A549 (cell line): ENCODE results near the gene SUGCT. TPM values are rescaled to one million over a fixed set of nuclear protein-coding genes. Genes with fewer than 3 reads are reported as not detected.
"Not testable (repeated sequence)": the region's sequence is repeated elsewhere in the genome, so short reads cannot be mapped to it uniquely, and the experiment has no call there.

Experiments
- ATAC-seq, 2 experiments: fragments of 200-7000 bp in 1 of 2; fragments of >200 bp in 1 of 2; cut with Nextera tagmentation in 1 of 2; cut with Tn5 transposase in 1 of 2; 3 replicates each; pipeline versions ENCODE4 v1.8.0 to v1.9.1; 2018 to 2020; ENCODE audit warnings: mild to moderate bottlenecking in 1 of 2, moderate library complexity in 1 of 2
- CTCF ChIA-PET: fragments of 300-600 bp; sonication (Branson Sonifier 250); formaldehyde crosslinking; extraction: SDS; loops from one replicate; lab custom pipeline; 2021; ENCODE audit warnings: antibody characterized with exemption, inconsistent platforms; lab: Yijun Ruan, JAX
- POLR2A ChIA-PET: fragments of 350-600 bp; formaldehyde crosslinking; extraction: SDS; loops from one replicate; lab custom pipeline; 2021; ENCODE audit warnings: antibody characterized with exemption, inconsistent platforms; lab: Yijun Ruan, JAX
- DNase-seq, 2 experiments: peaks; one replicate each; pipeline versions ENCODE4 v3.0.0 to v3.0.0-alpha.2; 2011 to 2016; ENCODE audit warnings: low read depth in 1 of 2, low spot score in 1 of 2
- FAIRE-seq: peaks from 2 replicates; lab custom pipeline; 2011; peaks lifted over from hg19 to GRCh38; lab: Jason Lieb, UNC
- H3K27ac ChIP-seq, 2 experiments: fragments of >200 bp; sonication (Bioruptor Twin); formaldehyde crosslinking; 3 replicates each; pipeline ENCODE4 v1.5.1; 2016 to 2017
- H3K4me1 ChIP-seq: fragments of >200 bp; sonication (Bioruptor Twin); formaldehyde crosslinking; 3 replicates; pipeline ENCODE4 v1.6.1; 2016
- H3K4me2 ChIP-seq: fragments of >200 bp; sonication (Bioruptor Twin); formaldehyde crosslinking; 3 replicates; pipeline ENCODE4 v1.6.1; 2016
- H3K4me3 ChIP-seq: fragments of >200 bp; sonication (Bioruptor Twin); formaldehyde crosslinking; 3 replicates; pipeline ENCODE4 v1.5.1; 2016
- H3K9me3 ChIP-seq: fragments of >200 bp; sonication (Bioruptor Twin); formaldehyde crosslinking; 3 replicates; pipeline ENCODE4 v1.6.1; 2016
- ATOH8 ChIP-seq: fragments of 250-450 bp; sonication (Bioruptor Pico); IDR thresholded peaks from 2 replicates; pipeline ENCODE4 v1.5.0; 2020; ENCODE audit warnings: low read depth, mild to moderate bottlenecking, moderate library complexity
- CEBPB ChIP-seq, 2 experiments: fragments of >200 bp in 1 of 2; sonication (Bioruptor Twin) in 1 of 2; formaldehyde crosslinking in 1 of 2; IDR thresholded peaks; 2 replicates each; pipeline ENCODE4 v1.6.1; 2012 to 2016
- CHD4 ChIP-seq: fragments of 200-600 bp; sonication (generic); IDR thresholded peaks from 2 replicates; pipeline ENCODE4 v1.6.1; 2016; ENCODE audit warnings: antibody characterized with exemption, mild to moderate bottlenecking, borderline replicate concordance
- EHMT2 ChIP-seq: fragments of 200-600 bp; sonication (generic); IDR thresholded peaks from 2 replicates; pipeline ENCODE4 v1.6.1; 2016; ENCODE audit warnings: antibody characterized with exemption, low read depth, mild to moderate bottlenecking, moderate library complexity
- EP300 ChIP-seq, 2 experiments: fragments of >200 bp; sonication (Bioruptor Twin); formaldehyde crosslinking; IDR thresholded peaks; 2 replicates in 1 of 2; 3 replicates in 1 of 2; pipeline ENCODE4 v1.6.1; 2016 to 2017
- FOSB ChIP-seq: fragments of 250-450 bp; sonication (Bioruptor Pico); IDR thresholded peaks from 2 replicates; pipeline ENCODE4 v1.5.0; 2020; ENCODE audit warnings: mild to moderate bottlenecking, moderate library complexity
- FOSL2 ChIP-seq, 2 experiments: fragments of 450-650 bp in 1 of 2; fragments of >200 bp in 1 of 2; sonication (Bioruptor Twin) in 1 of 2; formaldehyde crosslinking; IDR thresholded peaks; 2 replicates each; pipeline versions ENCODE4 v1.5.0 to v1.6.1; 2016 to 2020; ENCODE audit warnings: mild to moderate bottlenecking in 1 of 2, moderate library complexity in 1 of 2
- HDAC2 ChIP-seq: fragments of 200-600 bp; sonication (generic); IDR thresholded peaks from 2 replicates; pipeline ENCODE4 v1.6.1; 2016
- HOXB5 ChIP-seq: fragments of 250-450 bp; sonication (Bioruptor Pico); IDR thresholded peaks from 2 replicates; pipeline ENCODE4 v1.5.0; 2020; ENCODE audit warnings: mild to moderate bottlenecking, moderate library complexity
- MAFK ChIP-seq: fragments of 450-650 bp; IDR thresholded peaks from 2 replicates; pipeline ENCODE4 v1.6.1; 2014; ENCODE audit not compliant: partially characterized antibody
- MAZ ChIP-seq: fragments of 150-350 bp; IDR thresholded peaks from 2 replicates; pipeline ENCODE4 v1.6.1; 2014; ENCODE audit warnings: antibody characterized with exemption, low read depth, low read length, borderline replicate concordance
- MYC ChIP-seq: IDR thresholded peaks from 2 replicates; pipeline ENCODE4 v1.6.1; 2012; ENCODE audit warnings: mild to moderate bottlenecking, inconsistent platforms, low read length, improper control_type of control experiment, borderline replicate concordance
- NR3C1 ChIP-seq: fragments of >200 bp; sonication (Bioruptor Twin); formaldehyde crosslinking; IDR thresholded peaks from 3 replicates; pipeline ENCODE4 v1.6.1; 2017
- PHF8 ChIP-seq: fragments of 200-600 bp; sonication (generic); IDR thresholded peaks from 2 replicates; pipeline ENCODE4 v1.6.1; 2016; ENCODE audit warnings: low read depth, mild to moderate bottlenecking, antibody characterized with exemption, moderate library complexity, borderline replicate concordance
- POLR2A ChIP-seq: IDR thresholded peaks from 2 replicates; pipeline ENCODE4 v1.6.1; 2012; ENCODE audit warnings: mild to moderate bottlenecking, low read length
- RAD21 ChIP-seq, 2 experiments: fragments of >200 bp in 1 of 2; sonication (Bioruptor Twin) in 1 of 2; formaldehyde crosslinking in 1 of 2; IDR thresholded peaks in 1 of 2; conservative IDR thresholded peaks in 1 of 2; 2 replicates in 1 of 2; 3 replicates in 1 of 2; pipeline ENCODE4 v1.6.1; 2012 to 2018; ENCODE audit warnings: inconsistent platforms in 1 of 2
- RNF2 ChIP-seq: fragments of 200-600 bp; sonication (generic); IDR thresholded peaks from 2 replicates; pipeline ENCODE4 v1.6.1; 2016; ENCODE audit warnings: low read depth, mild to moderate bottlenecking, antibody characterized with exemption, moderate library complexity, borderline replicate concordance
- SREBF2 ChIP-seq: fragments of 450-650 bp; IDR thresholded peaks from 2 replicates; pipeline ENCODE4 v1.6.1; 2014; ENCODE audit warnings: mild to moderate bottlenecking, moderate library complexity
- TFCP2L1 ChIP-seq: fragments of 250-450 bp; sonication (Bioruptor Pico); IDR thresholded peaks from 2 replicates; pipeline ENCODE4 v1.5.0; 2021; ENCODE audit warnings: mild to moderate bottlenecking
- ZC3H11A ChIP-seq: fragments of 450-650 bp; IDR thresholded peaks from 2 replicates; pipeline ENCODE4 v1.6.1; 2014; ENCODE audit warnings: antibody characterized with exemption, mild to moderate bottlenecking
- ZNF302 ChIP-seq: fragments of 250-450 bp; sonication (Bioruptor Pico); IDR thresholded peaks from 2 replicates; pipeline ENCODE4 v1.9.0; 2021; ENCODE audit warnings: inconsistent platforms, mild to moderate bottlenecking, moderate library complexity
- WGBS: methylation state at CpG from one replicate; pipeline ENCODE4 v1.1.6; 2017; ENCODE audit errors: missing lambda C conversion rate; 5-methylcytosine and 5-hydroxymethylcytosine counted together
- polyA plus RNA-seq, 4 experiments: library from polyadenylated mRNA; depleted of rRNA in 3 of 4; stranded (reverse); fragments of >200 nt; fragmentation: RNase III in 1 of 4; extraction: RNeasy Plus Mini Kit Qiagen cat#74134 plus additional on column Dnase treatment in 1 of 4; gene quantifications; 2 replicates in 3 of 4; 3 replicates in 1 of 4; pipeline ENCODE4 v1.2.3, GENCODE V29; 2011 to 2017
- TF ChIP-seq, protein P1 (sequence below): fragments of >200 bp; sonication (Bioruptor Twin); formaldehyde crosslinking; IDR thresholded peaks from 3 replicates; pipeline ENCODE4 v1.5.1; 2016
- TF ChIP-seq, protein P2 (sequence below): fragments of 250-450 bp; sonication (Bioruptor Pico); IDR thresholded peaks from 2 replicates; pipeline ENCODE4 v1.5.0; 2021; ENCODE audit warnings: mild to moderate bottlenecking, moderate library complexity, borderline replicate concordance

SUGCT gene
- polyA plus RNA-seq, 2 of the 4 experiments (the other 2 are of a cell fraction) = 1.4 to 1.6 TPM

GRCh38 chr7:40137563-40137962 is 2.8 kb downstream of the SUGCT start:
- DNase-seq (no peak), FAIRE-seq (no peak), ATAC-seq (no peak)
- CTCF ChIA-PET = interaction anchor here (1.2 kb wide), 1 partner anchor 36 kb away, joined by 4 read pairs; no protein-coding TSS in a partner anchor
- TF ChIP-seq NR3C1 = no peak
- no peak for TF ChIP-seq RAD21 (conservative IDR thresholded peaks at IDR 0.05 in 1 of 2, IDR thresholded peaks at IDR 0.05 in 1 of 2)
- TF ChIP-seq, protein P1, sequence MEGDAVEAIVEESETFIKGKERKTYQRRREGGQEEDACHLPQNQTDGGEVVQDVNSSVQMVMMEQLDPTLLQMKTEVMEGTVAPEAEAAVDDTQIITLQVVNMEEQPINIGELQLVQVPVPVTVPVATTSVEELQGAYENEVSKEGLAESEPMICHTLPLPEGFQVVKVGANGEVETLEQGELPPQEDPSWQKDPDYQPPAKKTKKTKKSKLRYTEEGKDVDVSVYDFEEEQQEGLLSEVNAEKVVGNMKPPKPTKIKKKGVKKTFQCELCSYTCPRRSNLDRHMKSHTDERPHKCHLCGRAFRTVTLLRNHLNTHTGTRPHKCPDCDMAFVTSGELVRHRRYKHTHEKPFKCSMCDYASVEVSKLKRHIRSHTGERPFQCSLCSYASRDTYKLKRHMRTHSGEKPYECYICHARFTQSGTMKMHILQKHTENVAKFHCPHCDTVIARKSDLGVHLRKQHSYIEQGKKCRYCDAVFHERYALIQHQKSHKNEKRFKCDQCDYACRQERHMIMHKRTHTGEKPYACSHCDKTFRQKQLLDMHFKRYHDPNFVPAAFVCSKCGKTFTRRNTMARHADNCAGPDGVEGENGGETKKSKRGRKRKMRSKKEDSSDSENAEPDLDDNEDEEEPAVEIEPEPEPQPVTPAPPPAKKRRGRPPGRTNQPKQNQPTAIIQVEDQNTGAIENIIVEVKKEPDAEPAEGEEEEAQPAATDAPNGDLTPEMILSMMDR = no peak
- no peak for TF ChIP-seq FOSB (CRISPR knock-in tag)
- TF ChIP-seq EP300 (IDR thresholded peaks at IDR 0.05) = no peak
- TF ChIP-seq MAFK = no peak
- no peak for TF ChIP-seq RNF2
- TF ChIP-seq EHMT2 = no peak
- TF ChIP-seq PHF8 = no peak
- TF ChIP-seq TFCP2L1 (CRISPR knock-in tag) = no peak
- no peak for TF ChIP-seq CEBPB (IDR thresholded peaks at IDR 0.05)
- no peak for TF ChIP-seq FOSL2 (IDR thresholded peaks at IDR 0.05)
- TF ChIP-seq FOSL2 (CRISPR knock-in tag; IDR thresholded peaks at IDR 0.05) = no peak
- TF ChIP-seq SREBF2 = no peak
- no peak for TF ChIP-seq ATOH8
- TF ChIP-seq ZNF302 (CRISPR knock-in tag) = no peak
- no peak for TF ChIP-seq MYC
- no peak for TF ChIP-seq HDAC2
- TF ChIP-seq, protein P2, sequence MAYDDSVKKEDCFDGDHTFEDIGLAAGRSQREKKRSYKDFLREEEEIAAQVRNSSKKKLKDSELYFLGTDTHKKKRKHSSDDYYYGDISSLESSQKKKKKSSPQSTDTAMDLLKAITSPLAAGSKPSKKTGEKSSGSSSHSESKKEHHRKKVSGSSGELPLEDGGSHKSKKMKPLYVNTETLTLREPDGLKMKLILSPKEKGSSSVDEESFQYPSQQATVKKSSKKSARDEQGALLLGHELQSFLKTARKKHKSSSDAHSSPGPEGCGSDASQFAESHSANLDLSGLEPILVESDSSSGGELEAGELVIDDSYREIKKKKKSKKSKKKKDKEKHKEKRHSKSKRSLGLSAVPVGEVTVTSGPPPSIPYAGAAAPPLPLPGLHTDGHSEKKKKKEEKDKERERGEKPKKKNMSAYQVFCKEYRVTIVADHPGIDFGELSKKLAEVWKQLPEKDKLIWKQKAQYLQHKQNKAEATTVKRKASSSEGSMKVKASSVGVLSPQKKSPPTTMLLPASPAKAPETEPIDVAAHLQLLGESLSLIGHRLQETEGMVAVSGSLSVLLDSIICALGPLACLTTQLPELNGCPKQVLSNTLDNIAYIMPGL (CRISPR knock-in tag) = no peak
- TF ChIP-seq POLR2A = no peak
- TF ChIP-seq CHD4 = no peak
- Histone ChIP-seq H3K27ac (no peak overlapping the region), H3K4me2 (no peak overlapping the region), H3K4me1 (peaks cover 8% of the 10 kb centered on the region; the same call in 2 of the 3 replicates), H3K4me3 (no peak overlapping the region), H3K9me3 (no peaks in the 10 kb centered on the region)
- POLR2A ChIA-PET = no interaction called here
- 30% methylated on average over 2 of the region's 2 CpGs for WGBS

DNA sequence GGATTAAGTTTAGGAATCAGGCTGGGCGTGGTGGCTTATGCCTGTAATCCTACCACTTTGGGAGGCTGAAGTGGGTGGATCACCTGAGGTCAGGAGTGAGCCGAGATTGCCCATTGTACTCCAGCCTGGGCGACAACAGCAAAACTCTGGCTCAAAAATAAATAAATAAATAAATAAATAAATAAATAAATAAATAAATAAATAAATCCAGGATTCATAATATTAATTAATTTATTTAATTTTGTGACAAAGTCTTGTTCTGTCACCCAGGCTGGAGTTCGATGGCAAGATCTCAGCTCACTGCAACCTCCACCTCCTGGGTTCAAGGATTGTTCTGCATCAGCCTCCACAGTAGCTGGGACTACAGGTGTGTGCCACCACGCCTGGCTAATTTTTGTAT is 4.2 kb downstream of the SUGCT start:
- POLR2A ChIA-PET = no interaction called here
- FAIRE-seq (no peak), ATAC-seq (no peak), DNase-seq (no peak)
- Histone ChIP-seq H3K4me2 (no peak overlapping the region), H3K4me3 (no peak overlapping the region), H3K27ac (no peak overlapping the region), H3K4me1 (no peaks in the 10 kb centered on the region), H3K9me3 (no peaks in the 10 kb centered on the region)
- 43% methylated on average over 5 of the region's 5 CpGs for WGBS
- TF ChIP-seq MAZ = no peak
- TF ChIP-seq ZC3H11A = peak; percentile 94
- TF ChIP-seq, protein P2 (CRISPR knock-in tag) = no peak
- no peak for TF ChIP-seq HOXB5 (CRISPR knock-in tag)
- CTCF ChIA-PET = interaction anchor here (0.7 kb wide), 1 partner anchor 1838 kb away, joined by 3 read pairs; no protein-coding TSS in a partner anchor

GRCh38 chr7:40139891-40140290 is 5.1 kb downstream of the SUGCT start:
- H3K4me2 ChIP-seq, CTCF ChIA-PET, H3K4me3 ChIP-seq, FAIRE-seq, DNase-seq, ATAC-seq, H3K27ac ChIP-seq, POLR2A ChIA-PET, H3K4me1 ChIP-seq, H3K9me3 ChIP-seq: not testable (repeated sequence)
- 84% methylated on average over 13 of the region's 13 CpGs for WGBS

DNA sequence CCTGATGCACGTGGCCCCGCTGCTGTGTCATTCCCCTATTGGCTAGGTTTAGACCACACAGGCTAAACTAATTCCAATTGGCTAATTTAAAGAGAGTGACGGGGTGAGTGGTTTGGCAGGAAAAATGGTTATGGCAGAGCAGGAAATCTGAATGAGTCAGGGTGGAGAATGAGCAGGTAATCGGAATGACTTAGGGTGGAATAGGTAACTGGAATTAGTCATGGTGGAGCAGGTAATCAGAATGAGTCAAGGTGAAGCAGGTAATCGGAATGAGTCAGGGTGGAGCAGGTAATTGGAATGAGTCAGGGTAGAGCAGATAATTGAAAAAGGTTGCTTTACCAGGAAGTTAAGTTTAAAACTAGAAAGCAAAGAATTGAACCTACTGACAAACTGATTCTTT is 7.1 kb downstream of the SUGCT start:
- 37% methylated on average over 5 of the region's 5 CpGs for WGBS
- ATAC-seq, H3K4me1 ChIP-seq, H3K9me3 ChIP-seq, H3K4me3 ChIP-seq, DNase-seq, POLR2A ChIA-PET, CTCF ChIA-PET, H3K27ac ChIP-seq, H3K4me2 ChIP-seq, FAIRE-seq: not testable (repeated sequence)
